Measurements from ENCODE around the gene MAST3. TPM values are rescaled to one million over a fixed set of nuclear protein-coding genes. Genes with fewer than 3 reads are reported as not detected.

Gene MAST3
- total and polyA plus RNA-seq, 12 donors = 1.6 to 19.1 (median 11.4) TPM

GRCh38 chr19:18108897-18109296 lies 11.3 kb downstream of the MAST3 start:
- DNase-seq = no peak
- TF ChIP-seq, protein P1, sequence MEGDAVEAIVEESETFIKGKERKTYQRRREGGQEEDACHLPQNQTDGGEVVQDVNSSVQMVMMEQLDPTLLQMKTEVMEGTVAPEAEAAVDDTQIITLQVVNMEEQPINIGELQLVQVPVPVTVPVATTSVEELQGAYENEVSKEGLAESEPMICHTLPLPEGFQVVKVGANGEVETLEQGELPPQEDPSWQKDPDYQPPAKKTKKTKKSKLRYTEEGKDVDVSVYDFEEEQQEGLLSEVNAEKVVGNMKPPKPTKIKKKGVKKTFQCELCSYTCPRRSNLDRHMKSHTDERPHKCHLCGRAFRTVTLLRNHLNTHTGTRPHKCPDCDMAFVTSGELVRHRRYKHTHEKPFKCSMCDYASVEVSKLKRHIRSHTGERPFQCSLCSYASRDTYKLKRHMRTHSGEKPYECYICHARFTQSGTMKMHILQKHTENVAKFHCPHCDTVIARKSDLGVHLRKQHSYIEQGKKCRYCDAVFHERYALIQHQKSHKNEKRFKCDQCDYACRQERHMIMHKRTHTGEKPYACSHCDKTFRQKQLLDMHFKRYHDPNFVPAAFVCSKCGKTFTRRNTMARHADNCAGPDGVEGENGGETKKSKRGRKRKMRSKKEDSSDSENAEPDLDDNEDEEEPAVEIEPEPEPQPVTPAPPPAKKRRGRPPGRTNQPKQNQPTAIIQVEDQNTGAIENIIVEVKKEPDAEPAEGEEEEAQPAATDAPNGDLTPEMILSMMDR (IDR thresholded peaks at IDR 0.05) = no peak
- TF ChIP-seq POLR2A (IDR thresholded peaks at IDR 0.05) = no peak
- Histone ChIP-seq H3K9me3 (replicated peaks in 1 of 3) (no peaks in the 10 kb centered on the region), H3K4me1 (replicated peaks in 1 of 2) (peaks cover 13 to 22% of the 10 kb centered on the region in 2 donors), H3K4me3 (no peak overlapping the region), H3K36me3 (replicated peaks in 1 of 2) (no peaks in the 10 kb centered on the region), H3K27me3 (no peaks in the 10 kb centered on the region), H3K27ac (peak overlapping the region in 1 of 5 donors; percentile 82)
- intact Hi-C loops (cut with DNase I) = no loop called here
- 69 to 98% (median 81%) methylated on average over 2 of the region's 2 CpGs for WGBS, 4 donors

GRCh38 chr19:18109341-18109732 lies 11.8 kb downstream of the MAST3 start:
- intact Hi-C loops (cut with DNase I) = no loop called here
- TF ChIP-seq POLR2A (IDR thresholded peaks at IDR 0.05) = no peak
- TF ChIP-seq, protein P1 (IDR thresholded peaks at IDR 0.05) = no peak
- DNase-seq = peak in 1 of 7 donors; percentile 19
- no peaks in the 10 kb centered on the region for H3K9me3 ChIP-seq (replicated peaks in 1 of 3)
- no peaks in the 10 kb centered on the region for H3K27me3 ChIP-seq
- WGBS, 4 donors = 57 to 63% (median 59%) methylated on average over 9 to 12 of the region's 12 CpGs
- peak overlapping the region in 2 of 4 donors; percentile 63 to 82 for H3K4me3 ChIP-seq
- H3K4me1 ChIP-seq (replicated peaks in 1 of 2) = peaks cover 13 to 19% of the 10 kb centered on the region in 2 donors
- H3K27ac ChIP-seq = peak overlapping the region in 3 of 5 donors; percentile 34 to 82 (median 54)
- H3K36me3 ChIP-seq (replicated peaks in 1 of 2) = no peaks in the 10 kb centered on the region

DNA sequence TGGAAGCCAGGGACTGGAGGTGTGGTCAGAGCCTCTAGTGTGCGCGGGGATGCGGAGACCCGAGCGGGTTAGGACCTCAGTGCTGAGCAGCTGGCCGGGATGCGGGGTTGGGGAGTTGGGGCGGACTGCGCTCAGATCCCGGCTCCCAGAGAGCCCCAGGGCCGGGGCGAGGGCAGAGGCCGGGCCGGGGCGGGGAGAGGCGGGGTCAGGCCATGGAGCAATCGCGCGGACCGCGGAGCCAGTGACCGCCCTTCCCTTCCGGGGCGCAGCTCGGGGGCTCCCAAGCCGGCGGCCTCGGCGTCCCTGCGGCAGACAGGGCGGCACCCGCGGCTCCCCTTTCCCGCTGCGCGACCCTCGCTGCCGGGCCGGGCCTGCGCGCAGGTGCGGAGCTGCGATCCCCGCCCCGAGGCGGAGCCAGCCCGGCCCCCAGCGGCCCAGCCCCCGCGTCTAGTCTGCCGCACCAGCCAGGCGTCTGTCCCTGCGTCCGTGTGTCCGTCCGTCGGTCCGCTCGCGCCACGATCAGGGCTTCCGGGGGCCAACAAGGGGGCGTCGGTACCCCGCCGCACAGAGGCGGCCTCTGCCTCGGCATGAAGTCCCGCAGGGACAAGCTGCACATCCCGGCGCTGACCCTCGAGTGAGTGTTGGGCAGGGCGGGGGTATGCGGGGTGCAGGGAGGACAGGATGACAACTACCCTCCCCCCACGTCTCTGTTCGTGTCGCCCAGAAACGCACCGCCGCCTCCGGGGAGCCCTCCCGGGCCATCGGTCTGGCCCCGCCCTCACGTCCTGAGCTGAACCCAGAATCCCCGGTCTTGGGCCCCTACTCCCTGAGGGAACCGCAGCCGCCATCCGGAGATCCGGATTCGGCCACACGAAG lies 12.4 kb downstream of the MAST3 start:
- peak; percentile 34 to 35 for TF ChIP-seq POLR2A (IDR thresholded peaks at IDR 0.05)
- TF ChIP-seq, protein P1 (IDR thresholded peaks at IDR 0.05) = no peak
- Histone ChIP-seq H3K9me3 (replicated peaks in 1 of 3) (no peaks in the 10 kb centered on the region), H3K4me1 (replicated peaks in 1 of 2) (peaks cover 8 to 14% of the 10 kb centered on the region in 2 donors), H3K27me3 (no peaks in the 10 kb centered on the region), H3K36me3 (replicated peaks in 1 of 2) (no peaks in the 10 kb centered on the region), H3K4me3 (peak overlapping the region; percentile 63 to 85 (median 79)), H3K27ac (peak overlapping the region in 3 of 5 donors; percentile 34 to 82 (median 54))
- 0 to 2% (median 1%) methylated on average over 5 to 92 of the region's 92 CpGs for WGBS, 4 donors
- peak in 6 of 7 donors; percentile 46 to 74 (median 60) for DNase-seq
- intact Hi-C loops (cut with DNase I) = loop anchor here (5.0 kb wide), 2 partner anchors 57 to 142 kb away; no protein-coding TSS in a partner anchor

GRCh38 chr19:18110609-18111232 lies 13.1 kb downstream of the MAST3 start:
- H3K36me3 ChIP-seq (replicated peaks in 1 of 2) = no peaks in the 10 kb centered on the region
- H3K9me3 ChIP-seq (replicated peaks in 1 of 3) = no peaks in the 10 kb centered on the region
- intact Hi-C loops (cut with DNase I) = loop anchor here (5.0 kb wide), 2 partner anchors 57 to 142 kb away; no protein-coding TSS in a partner anchor
- peak overlapping the region in 1 of 5 donors; percentile 34 for H3K27ac ChIP-seq
- DNase-seq = peak in 1 of 7 donors; percentile 74
- 46 to 66% (median 46%) methylated on average over 5 to 22 of the region's 22 CpGs for WGBS, 4 donors
- H3K4me3 ChIP-seq = peak overlapping the region; percentile 63 to 85 (median 79)
- peaks cover 8 to 14% of the 10 kb centered on the region in 2 donors for H3K4me1 ChIP-seq (replicated peaks in 1 of 2)
- no peaks in the 10 kb centered on the region for H3K27me3 ChIP-seq
- no peak for TF ChIP-seq POLR2A (IDR thresholded peaks at IDR 0.05)
- TF ChIP-seq, protein P1 (IDR thresholded peaks at IDR 0.05) = no peak
